Hepatocyte (in vitro differentiated cells): ENCODE data around the gene NIPSNAP3A.

Experiments
- EZH2 ChIP-seq: fragments of 200-600 bp; sonication (generic); IDR thresholded peaks from 2 replicates; pipeline ENCODE4 v1.6.1; 2016; ENCODE audit warnings: antibody characterized with exemption, mild to moderate bottlenecking, borderline replicate concordance
- TF ChIP-seq, protein P1 (sequence below): fragments of 200-600 bp; sonication (generic); IDR thresholded peaks from 2 replicates; pipeline ENCODE4 v1.5.1; 2016; ENCODE audit warnings: antibody characterized with exemption, mild to moderate bottlenecking; ENCODE audit not compliant: poor library complexity

- TF ChIP-seq, protein P1, sequence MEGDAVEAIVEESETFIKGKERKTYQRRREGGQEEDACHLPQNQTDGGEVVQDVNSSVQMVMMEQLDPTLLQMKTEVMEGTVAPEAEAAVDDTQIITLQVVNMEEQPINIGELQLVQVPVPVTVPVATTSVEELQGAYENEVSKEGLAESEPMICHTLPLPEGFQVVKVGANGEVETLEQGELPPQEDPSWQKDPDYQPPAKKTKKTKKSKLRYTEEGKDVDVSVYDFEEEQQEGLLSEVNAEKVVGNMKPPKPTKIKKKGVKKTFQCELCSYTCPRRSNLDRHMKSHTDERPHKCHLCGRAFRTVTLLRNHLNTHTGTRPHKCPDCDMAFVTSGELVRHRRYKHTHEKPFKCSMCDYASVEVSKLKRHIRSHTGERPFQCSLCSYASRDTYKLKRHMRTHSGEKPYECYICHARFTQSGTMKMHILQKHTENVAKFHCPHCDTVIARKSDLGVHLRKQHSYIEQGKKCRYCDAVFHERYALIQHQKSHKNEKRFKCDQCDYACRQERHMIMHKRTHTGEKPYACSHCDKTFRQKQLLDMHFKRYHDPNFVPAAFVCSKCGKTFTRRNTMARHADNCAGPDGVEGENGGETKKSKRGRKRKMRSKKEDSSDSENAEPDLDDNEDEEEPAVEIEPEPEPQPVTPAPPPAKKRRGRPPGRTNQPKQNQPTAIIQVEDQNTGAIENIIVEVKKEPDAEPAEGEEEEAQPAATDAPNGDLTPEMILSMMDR, result no peak
- no peak for TF ChIP-seq EZH2
Observed at GRCh38 chr9:104778802-104779201, 31.3 kb downstream of the NIPSNAP3A start.
